K562 (cell line): Measurements from ENCODE around the gene CEP120. TPM values are rescaled to one million over a fixed set of nuclear protein-coding genes. Genes with fewer than 3 reads are reported as not detected.

Experiments
- ATAC-seq: fragments of 200-7000 bp; cut with Tn5 transposase; 3 replicates; pipeline ENCODE4 v1.9.1; 2020; ENCODE audit warnings: moderate library complexity
- BruUV-seq: library from RNA; stranded (reverse); fragments of 400-500 nt; replicated peaks from 2 replicates; lab custom pipeline; 2021; lab: Mats Ljungman, UMichigan
- CTCF ChIA-PET: fragments of 300-600 bp; formaldehyde crosslinking; extraction: SDS; loops from one replicate; lab custom pipeline; 2021; ENCODE audit warnings: low intra/inter-chr PET ratio; lab: Yijun Ruan, JAX
- POLR2A ChIA-PET: fragments of 300-600, 350-650 bp; sonication (Branson Sonifier 250); formaldehyde crosslinking; extraction: SDS; loops from one replicate; lab custom pipeline; 2021; ENCODE audit warnings: antibody characterized with exemption, inconsistent platforms; lab: Yijun Ruan, JAX
- DNase-seq, 4 experiments: peaks; one replicate each; pipeline versions ENCODE4 v3.0.0 to v3.0.0-alpha.2; 2011 to 2018; ENCODE audit warnings: low spot score in 3 of 4, mixed read lengths in 3 of 4; ENCODE audit errors: extremely low read depth in 1 of 4
- FAIRE-seq: peaks from 2 replicates; lab custom pipeline; 2011; peaks lifted over from hg19 to GRCh38; lab: Jason Lieb, UNC
- H2AFZ ChIP-seq: 2 replicates; pipeline ENCODE4 v1.6.0; 2011; ENCODE audit warnings: low read depth, low read length, control low read depth, inconsistent platforms
- H3K27ac ChIP-seq: fragments of 200-600 bp; 3 replicates; pipeline ENCODE4 v1.8.0; 2011; ENCODE audit warnings: low read depth, mild to moderate bottlenecking, control low read depth, inconsistent platforms, low read length, moderate library complexity, mixed read lengths; ENCODE audit errors: extremely low read depth
- H3K27me3 ChIP-seq, 2 experiments: fragments of 300-600 bp in 1 of 2; 2 replicates in 1 of 2; 3 replicates in 1 of 2; pipeline versions ENCODE4 v1.6.0 to v1.8.0; 2011; ENCODE audit warnings: inconsistent platforms in 2 of 2, low read length in 2 of 2, mild to moderate bottlenecking in 1 of 2, mixed read lengths in 1 of 2, moderate library complexity in 1 of 2; ENCODE audit not compliant: control insufficient read depth in 2 of 2, insufficient read depth in 2 of 2
- H3K36me3 ChIP-seq: fragments of 300-600 bp; 3 replicates; pipeline ENCODE4 v1.8.0; 2011; ENCODE audit warnings: mild to moderate bottlenecking, low read length, inconsistent platforms; ENCODE audit not compliant: control insufficient read depth, insufficient read depth
- H3K4me1 ChIP-seq, 2 experiments: fragments of 200-600 bp in 1 of 2; replicated peaks in 1 of 2; 2 replicates in 1 of 2; 3 replicates in 1 of 2; pipeline versions ENCODE4 v1.5.1 to v1.8.0; 2011; ENCODE audit warnings: inconsistent platforms in 2 of 2, low read length in 2 of 2, mild to moderate bottlenecking in 1 of 2, mixed read lengths in 1 of 2, moderate library complexity in 1 of 2; ENCODE audit not compliant: control insufficient read depth in 2 of 2, insufficient read depth in 2 of 2
- H3K4me2 ChIP-seq: 2 replicates; pipeline ENCODE4 v1.6.1; 2011; ENCODE audit warnings: low read length, control low read depth, inconsistent platforms, mixed read lengths; ENCODE audit not compliant: insufficient read depth
- H3K4me3 ChIP-seq: fragments of 200-600 bp; sonication (generic), shearing (Covaris generic); 2 replicates; pipeline ENCODE4 v1.5.1; 2016; ENCODE audit warnings: control low read depth, inconsistent platforms
- H3K79me2 ChIP-seq: fragments of 200-600 bp; 3 replicates; pipeline ENCODE4 v1.8.0; 2011; ENCODE audit warnings: low read length, inconsistent platforms; ENCODE audit not compliant: control insufficient read depth, insufficient read depth
- H3K9ac ChIP-seq, 2 experiments: 2 replicates each; pipeline versions ENCODE4 v1.6.0 to v1.6.1; 2011; ENCODE audit warnings: low read depth in 2 of 2, low read length in 2 of 2, control low read depth in 1 of 2, inconsistent platforms in 1 of 2, mild to moderate bottlenecking in 1 of 2, mixed read lengths in 1 of 2; ENCODE audit not compliant: insufficient read depth in 1 of 2
- H3K9me1 ChIP-seq: one replicate; pipeline ENCODE4 v1.6.0; 2011; ENCODE audit warnings: inconsistent platforms, mild to moderate bottlenecking, low read length, moderate library complexity; ENCODE audit not compliant: control insufficient read depth, insufficient read depth
- H3K9me3 ChIP-seq: replicated peaks from 2 replicates; pipeline ENCODE4 v1.5.1; 2011; ENCODE audit warnings: low read depth, low read length, inconsistent platforms; ENCODE audit not compliant: control insufficient read depth, insufficient read depth
- H4K20me1 ChIP-seq: replicated peaks from 2 replicates; pipeline ENCODE4 v1.6.1; 2011; ENCODE audit warnings: low read length, inconsistent platforms, mixed read lengths; ENCODE audit not compliant: control insufficient read depth, insufficient read depth
- GTF2A2 ChIP-seq: IDR thresholded peaks from 2 replicates; pipeline ENCODE4 v1.6.1; 2016; ENCODE audit warnings: mild to moderate bottlenecking, missing genetic modification characterization, missing compliant biosample characterization
- HMGN3 ChIP-seq: IDR thresholded peaks from 2 replicates; pipeline ENCODE4 v1.6.1; 2011; ENCODE audit warnings: borderline replicate concordance, low read depth, mild to moderate bottlenecking, mixed read lengths, low read length; ENCODE audit not compliant: insufficient read length; ENCODE audit errors: extremely low read depth
- NFRKB ChIP-seq: fragments of 450-650 bp; IDR thresholded peaks from 2 replicates; pipeline ENCODE4 v1.6.1; 2016; ENCODE audit warnings: low read depth
- RBM14 ChIP-seq: fragments of 200-400 bp; formaldehyde crosslinking; IDR thresholded peaks from 2 replicates; pipeline ENCODE4 v1.6.1; 2018; ENCODE audit warnings: low read depth, mild to moderate bottlenecking, low read length, moderate library complexity, borderline replicate concordance; ENCODE audit not compliant: insufficient read depth
- SMARCB1 ChIP-seq: IDR thresholded peaks from 2 replicates; pipeline ENCODE4 v1.6.1; 2011; ENCODE audit warnings: improper control_type of control experiment, low read depth; ENCODE audit not compliant: insufficient read length
- STAG1 ChIP-seq: sonication (generic); formaldehyde crosslinking; IDR thresholded peaks from 2 replicates; pipeline ENCODE4 v1.5.0; 2020; ENCODE audit warnings: missing genetic modification reagents, borderline replicate concordance
- ZNF830 ChIP-seq: fragments of 250-450 bp; sonication (Bioruptor Pico); IDR thresholded peaks from 2 replicates; pipeline ENCODE4 v1.5.0; 2021; ENCODE audit warnings: mild to moderate bottlenecking
- WGBS: fragments of 100-300 bp; shearing (Covaris generic); methylation state at CpG from one replicate; pipeline ENCODE4 v1.1.6; 2016; ENCODE audit warnings: low coverage, mixed read lengths; ENCODE audit not compliant: insufficient coverage; ENCODE audit errors: missing lambda C conversion rate; 5-methylcytosine and 5-hydroxymethylcytosine counted together
- in situ Hi-C: fragments of 300-500 bp; cut with MboI; formaldehyde crosslinking; loops from 4 replicates; pipeline ENCODE4 v1.15.0; 2018; ENCODE audit warnings: inconsistent platforms, mixed read lengths
- intact Hi-C: fragments of 100-400 bp; cut with micrococcal nuclease; formaldehyde crosslinking; loops from 2 replicates; pipeline ENCODE4 v1.14.2; 2022
- polyA plus RNA-seq, 8 experiments: library from polyadenylated mRNA; depleted of rRNA in 4 of 8; stranded (reverse) in 5 of 8; unstranded in 3 of 8; fragments of >200 nt; fragmentation: Nextera tagmentation in 2 of 8; fragmentation: Illumina TruSeq in 1 of 8; extraction: Ambion mirVana in 2 of 8; extraction: Trizol in 1 of 8; gene quantifications; 2 replicates each; pipeline versions ENCODE4 v1.2.1 to v1.2.3, GENCODE V29; 2011 to 2014; ENCODE audit warnings: inconsistent platforms in 1 of 8, missing spikeins in 1 of 8
- total RNA-seq, 7 experiments: library from RNA; depleted of rRNA in 6 of 7; stranded (reverse); fragments of >200 nt in 6 of 7; fragmentation: Illumina TruSeq in 2 of 7; extraction: Trizol in 2 of 7; gene quantifications; 2 replicates each; pipeline versions ENCODE4 v1.2.1 to v1.2.3, GENCODE V29; 2011 to 2021; ENCODE audit warnings: low replicate concordance in 1 of 7
- TF ChIP-seq, protein P1 (sequence below): fragments of 450-650 bp; IDR thresholded peaks from 2 replicates; pipeline ENCODE4 v1.6.1; 2018; ENCODE audit warnings: mild to moderate bottlenecking, low read depth; ENCODE audit not compliant: partially characterized antibody
- TF ChIP-seq, protein P2 (sequence below), 2 experiments: fragments of 450-650 bp; IDR thresholded peaks; 2 replicates each; pipeline ENCODE4 v1.6.1; 2016
- TF ChIP-seq, protein P3 (sequence below): fragments of 250-450 bp; sonication (Bioruptor Pico); IDR thresholded peaks from 2 replicates; pipeline ENCODE4 v1.8.0; 2022; ENCODE audit warnings: moderate library complexity, mild to moderate bottlenecking, inconsistent platforms
- TF ChIP-seq, protein P4 (sequence below): sonication (generic); formaldehyde crosslinking; IDR thresholded peaks from 2 replicates; pipeline ENCODE4 v1.8.1; 2023; ENCODE audit warnings: mild to moderate bottlenecking, missing genetic modification reagents
- TF ChIP-seq, protein P5 (sequence below): fragments of 250-450 bp; sonication (Bioruptor Pico); IDR thresholded peaks from 2 replicates; pipeline ENCODE4 v1.8.0; 2021; ENCODE audit warnings: mild to moderate bottlenecking, moderate library complexity
- TF ChIP-seq, protein P6 (sequence below): fragments of 450-650 bp; IDR thresholded peaks from 2 replicates; pipeline ENCODE4 v1.6.1; 2016; ENCODE audit warnings: missing biosample characterization, missing genetic modification characterization

The CEP120 gene
- total and polyA plus RNA-seq, 9 of the 15 experiments (the other 6 are each of a cell fraction or from before 2014, with no cell fraction given): 3.3 to 24.9 (median 14.4) TPM

DNA sequence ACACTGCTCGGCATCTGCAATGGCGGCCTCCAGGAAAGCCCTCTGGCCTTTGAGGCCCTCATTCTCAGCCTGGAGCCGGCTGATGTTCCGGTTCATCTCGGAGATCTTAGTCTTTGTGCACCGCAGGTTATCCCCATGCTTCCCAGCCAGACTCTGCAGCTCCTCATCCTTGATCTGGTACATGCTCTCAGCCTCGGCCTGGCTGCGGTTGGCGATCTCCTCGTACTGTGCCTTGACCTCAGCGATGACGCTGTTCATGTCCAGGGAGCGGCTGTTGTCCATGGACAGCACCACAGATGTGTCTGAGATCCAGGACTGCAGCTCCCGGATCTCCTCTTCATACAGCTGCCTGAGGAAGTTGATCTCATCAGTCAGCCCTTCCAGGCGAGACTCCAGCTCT is 21.9 kb downstream of the CEP120 start:
- Histone ChIP-seq H3K4me2 (no peak overlapping the region), H3K4me3 (no peak overlapping the region), H2AFZ (no peak overlapping the region), H3K79me2 (no peaks in the 10 kb centered on the region), H4K20me1 (no peaks in the 10 kb centered on the region), H3K27ac (no peak overlapping the region), H3K9ac (no peak overlapping the region), H3K36me3 (peaks cover 55% of the 10 kb centered on the region; the same call in 2 of the 3 replicates), H3K9me1 (no peaks in the 10 kb centered on the region), H3K4me1 (no peaks in the 10 kb centered on the region), H3K27me3 (no peaks in the 10 kb centered on the region), H3K9me3 (no peaks in the 10 kb centered on the region)
- ATAC-seq (no peak), FAIRE-seq (no peak), DNase-seq (no peak)
- ChIA-PET CTCF (no interaction called here), POLR2A (interaction anchor here (1.1 kb wide), 1 partner anchor 15 kb away, joined by 4 read pairs; no protein-coding TSS in a partner anchor)
- intact Hi-C loops (no loop called here), in situ Hi-C loops (no loop called here)
- 89% methylated on average over 13 of the region's 15 CpGs for WGBS
- BruUV-seq: no TSS peak
- TF ChIP-seq, protein P1, sequence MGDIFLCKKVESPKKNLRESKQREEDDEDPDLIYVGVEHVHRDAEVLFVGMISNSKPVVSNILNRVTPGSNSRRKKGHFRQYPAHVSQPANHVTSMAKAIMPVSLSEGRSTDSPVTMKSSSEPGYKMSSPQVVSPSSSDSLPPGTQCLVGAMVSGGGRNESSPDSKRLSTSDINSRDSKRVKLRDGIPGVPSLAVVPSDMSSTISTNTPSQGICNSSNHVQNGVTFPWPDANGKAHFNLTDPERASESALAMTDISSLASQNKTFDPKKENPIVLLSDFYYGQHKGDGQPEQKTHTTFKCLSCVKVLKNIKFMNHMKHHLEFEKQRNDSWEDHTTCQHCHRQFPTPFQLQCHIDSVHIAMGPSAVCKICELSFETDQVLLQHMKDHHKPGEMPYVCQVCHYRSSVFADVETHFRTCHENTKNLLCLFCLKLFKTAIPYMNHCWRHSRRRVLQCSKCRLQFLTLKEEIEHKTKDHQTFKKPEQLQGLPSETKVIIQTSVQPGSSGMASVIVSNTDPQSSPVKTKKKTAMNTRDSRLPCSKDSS: no peak
- TF ChIP-seq, protein P2, sequence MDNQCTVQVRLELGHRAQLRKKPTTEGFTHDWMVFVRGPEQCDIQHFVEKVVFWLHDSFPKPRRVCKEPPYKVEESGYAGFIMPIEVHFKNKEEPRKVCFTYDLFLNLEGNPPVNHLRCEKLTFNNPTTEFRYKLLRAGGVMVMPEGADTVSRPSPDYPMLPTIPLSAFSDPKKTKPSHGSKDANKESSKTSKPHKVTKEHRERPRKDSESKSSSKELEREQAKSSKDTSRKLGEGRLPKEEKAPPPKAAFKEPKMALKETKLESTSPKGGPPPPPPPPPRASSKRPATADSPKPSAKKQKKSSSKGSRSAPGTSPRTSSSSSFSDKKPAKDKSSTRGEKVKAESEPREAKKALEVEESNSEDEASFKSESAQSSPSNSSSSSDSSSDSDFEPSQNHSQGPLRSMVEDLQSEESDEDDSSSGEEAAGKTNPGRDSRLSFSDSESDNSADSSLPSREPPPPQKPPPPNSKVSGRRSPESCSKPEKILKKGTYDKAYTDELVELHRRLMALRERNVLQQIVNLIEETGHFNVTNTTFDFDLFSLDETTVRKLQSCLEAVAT (IDR thresholded peaks at IDR 0.05): no peak
- TF ChIP-seq SMARCB1 (no peak), GTF2A2 (tag) (no peak), NFRKB (no peak), STAG1 (no peak), ZNF830 (CRISPR knock-in tag) (no peak), HMGN3 (no peak), RBM14 (no peak)
- TF ChIP-seq, protein P3, sequence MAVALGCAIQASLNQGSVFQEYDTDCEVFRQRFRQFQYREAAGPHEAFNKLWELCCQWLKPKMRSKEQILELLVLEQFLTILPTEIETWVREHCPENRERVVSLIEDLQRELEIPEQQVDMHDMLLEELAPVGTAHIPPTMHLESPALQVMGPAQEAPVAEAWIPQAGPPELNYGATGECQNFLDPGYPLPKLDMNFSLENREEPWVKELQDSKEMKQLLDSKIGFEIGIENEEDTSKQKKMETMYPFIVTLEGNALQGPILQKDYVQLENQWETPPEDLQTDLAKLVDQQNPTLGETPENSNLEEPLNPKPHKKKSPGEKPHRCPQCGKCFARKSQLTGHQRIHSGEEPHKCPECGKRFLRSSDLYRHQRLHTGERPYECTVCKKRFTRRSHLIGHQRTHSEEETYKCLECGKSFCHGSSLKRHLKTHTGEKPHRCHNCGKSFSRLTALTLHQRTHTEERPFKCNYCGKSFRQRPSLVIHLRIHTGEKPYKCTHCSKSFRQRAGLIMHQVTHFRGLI (CRISPR knock-in tag): no peak
- TF ChIP-seq, protein P4, sequence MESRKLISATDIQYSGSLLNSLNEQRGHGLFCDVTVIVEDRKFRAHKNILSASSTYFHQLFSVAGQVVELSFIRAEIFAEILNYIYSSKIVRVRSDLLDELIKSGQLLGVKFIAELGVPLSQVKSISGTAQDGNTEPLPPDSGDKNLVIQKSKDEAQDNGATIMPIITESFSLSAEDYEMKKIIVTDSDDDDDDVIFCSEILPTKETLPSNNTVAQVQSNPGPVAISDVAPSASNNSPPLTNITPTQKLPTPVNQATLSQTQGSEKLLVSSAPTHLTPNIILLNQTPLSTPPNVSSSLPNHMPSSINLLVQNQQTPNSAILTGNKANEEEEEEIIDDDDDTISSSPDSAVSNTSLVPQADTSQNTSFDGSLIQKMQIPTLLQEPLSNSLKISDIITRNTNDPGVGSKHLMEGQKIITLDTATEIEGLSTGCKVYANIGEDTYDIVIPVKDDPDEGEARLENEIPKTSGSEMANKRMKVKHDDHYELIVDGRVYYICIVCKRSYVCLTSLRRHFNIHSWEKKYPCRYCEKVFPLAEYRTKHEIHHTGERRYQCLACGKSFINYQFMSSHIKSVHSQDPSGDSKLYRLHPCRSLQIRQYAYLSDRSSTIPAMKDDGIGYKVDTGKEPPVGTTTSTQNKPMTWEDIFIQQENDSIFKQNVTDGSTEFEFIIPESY (CRISPR knock-in tag): no peak
- TF ChIP-seq, protein P5, sequence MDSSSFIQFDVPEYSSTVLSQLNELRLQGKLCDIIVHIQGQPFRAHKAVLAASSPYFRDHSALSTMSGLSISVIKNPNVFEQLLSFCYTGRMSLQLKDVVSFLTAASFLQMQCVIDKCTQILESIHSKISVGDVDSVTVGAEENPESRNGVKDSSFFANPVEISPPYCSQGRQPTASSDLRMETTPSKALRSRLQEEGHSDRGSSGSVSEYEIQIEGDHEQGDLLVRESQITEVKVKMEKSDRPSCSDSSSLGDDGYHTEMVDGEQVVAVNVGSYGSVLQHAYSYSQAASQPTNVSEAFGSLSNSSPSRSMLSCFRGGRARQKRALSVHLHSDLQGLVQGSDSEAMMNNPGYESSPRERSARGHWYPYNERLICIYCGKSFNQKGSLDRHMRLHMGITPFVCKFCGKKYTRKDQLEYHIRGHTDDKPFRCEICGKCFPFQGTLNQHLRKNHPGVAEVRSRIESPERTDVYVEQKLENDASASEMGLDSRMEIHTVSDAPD: no peak
- TF ChIP-seq, protein P6, sequence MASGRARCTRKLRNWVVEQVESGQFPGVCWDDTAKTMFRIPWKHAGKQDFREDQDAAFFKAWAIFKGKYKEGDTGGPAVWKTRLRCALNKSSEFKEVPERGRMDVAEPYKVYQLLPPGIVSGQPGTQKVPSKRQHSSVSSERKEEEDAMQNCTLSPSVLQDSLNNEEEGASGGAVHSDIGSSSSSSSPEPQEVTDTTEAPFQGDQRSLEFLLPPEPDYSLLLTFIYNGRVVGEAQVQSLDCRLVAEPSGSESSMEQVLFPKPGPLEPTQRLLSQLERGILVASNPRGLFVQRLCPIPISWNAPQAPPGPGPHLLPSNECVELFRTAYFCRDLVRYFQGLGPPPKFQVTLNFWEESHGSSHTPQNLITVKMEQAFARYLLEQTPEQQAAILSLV (tag): no peak
